OCI-LY3 (cell line): ENCODE measurements around the gene SNCA.

ENCODE experiments used
- H2AFZ ChIP-seq: fragments of 200-600, 300-600 bp; shearing (Covaris generic); 2 replicates; pipeline ENCODE4 v1.6.0; 2014; ENCODE audit warnings: antibody characterized with exemption, low read depth, low read length
- H3K27ac ChIP-seq: fragments of 200-600, 300-600 bp; sonication (generic); 2 replicates; pipeline ENCODE4 v1.5.1; 2014; ENCODE audit warnings: mild to moderate bottlenecking, low read length, moderate library complexity, mixed read lengths
- H3K27me3 ChIP-seq: fragments of 200-600, 300-600 bp; sonication (generic); 2 replicates; pipeline ENCODE4 v1.6.1; 2014; ENCODE audit warnings: low read depth, low read length, mixed read lengths
- H3K36me3 ChIP-seq: fragments of 200-600, 300-600 bp; sonication (generic); replicated peaks from 2 replicates; pipeline ENCODE3; 2014; ENCODE audit warnings: low read depth, low read length, mixed read lengths
- H3K4me1 ChIP-seq: fragments of 300-600, 200-600 bp; sonication (generic); 2 replicates; pipeline ENCODE4 v1.6.1; 2014; ENCODE audit warnings: low read length, mixed read lengths
- H3K4me2 ChIP-seq: fragments of 200-600, 300-600 bp; sonication (generic); 2 replicates; pipeline ENCODE4 v1.6.1; 2014; ENCODE audit warnings: low read length, mixed read lengths
- H3K4me3 ChIP-seq: fragments of 300-600, 200-600 bp; sonication (generic); 2 replicates; pipeline ENCODE4 v1.5.1; 2014; ENCODE audit warnings: antibody characterized with exemption, mild to moderate bottlenecking, low read length, moderate library complexity
- H3K79me2 ChIP-seq: fragments of 300-600, 200-600 bp; shearing (Covaris generic); 2 replicates; pipeline ENCODE4 v1.6.1; 2014; ENCODE audit warnings: mild to moderate bottlenecking, low read length, mixed read lengths
- H3K9ac ChIP-seq: fragments of 300-600, 200-600 bp; shearing (Covaris generic); 2 replicates; pipeline ENCODE4 v1.6.0; 2014; ENCODE audit warnings: mild to moderate bottlenecking, low read length, moderate library complexity
- H3K9me3 ChIP-seq: fragments of 200-600, 300-600 bp; shearing (Covaris generic); 2 replicates; pipeline ENCODE4 v1.6.1; 2014; ENCODE audit warnings: low read length, mixed read lengths; ENCODE audit not compliant: insufficient read depth
- H4K20me1 ChIP-seq: fragments of 200-600, 300-600 bp; sonication (generic); 2 replicates; pipeline ENCODE4 v1.6.1; 2016; ENCODE audit warnings: low read length, mixed read lengths; ENCODE audit not compliant: insufficient read depth
- CTCF ChIP-seq: fragments of 200-600, 300-600 bp; sonication (generic); IDR thresholded peaks from 2 replicates; pipeline ENCODE4 v1.5.1; 2014; ENCODE audit warnings: antibody characterized with exemption, low read length, low read depth
- EZH2phosphoT487 ChIP-seq: fragments of 200-600 bp; shearing (Covaris generic); IDR thresholded peaks from 2 replicates; pipeline ENCODE4 v1.6.1; 2018; ENCODE audit warnings: antibody characterized with exemption, mixed run types, low read depth

The SNCA gene

GRCh38 chr4:89836897-89837384 is at the start of gene SNCA:
TSS of gene SNCA (minus strand) at chr4:89837161. CDS start at chr4:89835667, 1,494 bp downstream.
- Histone ChIP-seq H3K9ac (no peak within 1 kb of the TSS), H3K9me3 (no peaks in the 10 kb centered on the region), H3K4me1 (no peaks in the 10 kb centered on the region), H3K27ac (no peak within 1 kb of the TSS), H3K27me3 (no peaks in the 10 kb centered on the region), H2AFZ (no peak within 1 kb of the TSS), H4K20me1 (no peaks in the 10 kb centered on the region), H3K4me2 (no peak within 1 kb of the TSS), H3K36me3 (no peaks in the 10 kb centered on the region), H3K79me2 (no peaks in the 10 kb centered on the region), H3K4me3 (no peak within 1 kb of the TSS)
- no peak for TF ChIP-seq CTCF
- TF ChIP-seq EZH2phosphoT487 = no peak

GRCh38 chr4:89879215-89879614 is 42.3 kb upstream of the SNCA start:
- Histone ChIP-seq H3K9ac (no peak overlapping the region), H3K9me3 (no peaks in the 10 kb centered on the region), H2AFZ (no peak overlapping the region), H3K79me2 (no peaks in the 10 kb centered on the region), H3K36me3 (no peaks in the 10 kb centered on the region), H3K27ac (no peak overlapping the region), H3K4me1 (no peaks in the 10 kb centered on the region), H3K4me2 (no peak overlapping the region), H3K27me3 (no peaks in the 10 kb centered on the region), H3K4me3 (no peak overlapping the region), H4K20me1 (no peaks in the 10 kb centered on the region)
- TF ChIP-seq EZH2phosphoT487 (no peak), CTCF (no peak)

- no peaks in the 10 kb centered on the region for H3K27me3 ChIP-seq
- H3K4me2 ChIP-seq = no peak overlapping the region
- no peak overlapping the region for H3K9ac ChIP-seq
- H3K36me3 ChIP-seq = no peaks in the 10 kb centered on the region
- no peak for TF ChIP-seq CTCF
- no peak for TF ChIP-seq EZH2phosphoT487
- 0 out of 2 replicates have a peak overlapping the region, but pooled peaks have one; percentile 43 for H2AFZ ChIP-seq
- H4K20me1 ChIP-seq = no peaks in the 10 kb centered on the region
- H3K4me3 ChIP-seq = no peak overlapping the region
- H3K4me1 ChIP-seq = no peaks in the 10 kb centered on the region
- no peaks in the 10 kb centered on the region for H3K79me2 ChIP-seq
- H3K9me3 ChIP-seq = no peaks in the 10 kb centered on the region
- no peak overlapping the region for H3K27ac ChIP-seq
These were observed 41.6 kb upstream of the SNCA start for GRCh38 chr4:89878611-89879010.

- Histone ChIP-seq H3K4me2 (no peak overlapping the region), H4K20me1 (no peaks in the 10 kb centered on the region), H3K4me3 (no peak overlapping the region), H2AFZ (no peak overlapping the region; the same call in 1 of the 2 replicates), H3K4me1 (no peaks in the 10 kb centered on the region), H3K27me3 (no peaks in the 10 kb centered on the region), H3K9me3 (no peaks in the 10 kb centered on the region), H3K27ac (no peak overlapping the region), H3K79me2 (no peaks in the 10 kb centered on the region), H3K36me3 (no peaks in the 10 kb centered on the region), H3K9ac (no peak overlapping the region)
- TF ChIP-seq EZH2phosphoT487 = no peak
These were observed 39.6 kb upstream of the SNCA start for GRCh38 chr4:89876548-89876947.

- Histone ChIP-seq H3K27ac (no peak overlapping the region), H2AFZ (no peak overlapping the region), H3K9me3 (no peaks in the 10 kb centered on the region), H3K4me2 (no peak overlapping the region), H3K9ac (no peak overlapping the region), H3K79me2 (no peaks in the 10 kb centered on the region), H3K4me3 (no peak overlapping the region), H3K27me3 (no peaks in the 10 kb centered on the region), H3K4me1 (no peaks in the 10 kb centered on the region), H3K36me3 (no peaks in the 10 kb centered on the region), H4K20me1 (no peaks in the 10 kb centered on the region)
- TF ChIP-seq EZH2phosphoT487 (no peak), CTCF (no peak)
These were observed 34.2 kb upstream of the SNCA start for GRCh38 chr4:89871211-89871610.
